GM23338 (cell line): ENCODE measurements around the gene ARF1. TPM values are rescaled to one million over a fixed set of nuclear protein-coding genes. Genes with fewer than 3 reads are reported as not detected.

Experiments used
- ATAC-seq: fragments of 200-7000 bp; cut with Tn5 transposase; 3 replicates; pipeline ENCODE4 v1.9.1; 2020
- DNase-seq: peaks from one replicate; pipeline ENCODE4 v3.0.0-alpha.2; 2015; ENCODE audit warnings: low spot score
- H2AFZ ChIP-seq: fragments of 200-600 bp; sonication (generic); 2 replicates; pipeline ENCODE4 v1.8.0; 2016; ENCODE audit warnings: antibody characterized with exemption, mild to moderate bottlenecking, moderate library complexity
- H3F3A ChIP-seq: fragments of 200-600 bp; sonication (generic); replicated peaks from 2 replicates; pipeline ENCODE4 v1.8.0; 2017; ENCODE audit warnings: antibody characterized with exemption, mixed run types, low read depth
- H3K27ac ChIP-seq: fragments of 200-600 bp; sonication (generic); 2 replicates; pipeline ENCODE4 v1.6.1; 2016; ENCODE audit warnings: low read depth
- H3K27me3 ChIP-seq: fragments of 200-600 bp; sonication (generic); 2 replicates; pipeline ENCODE4 v1.8.0; 2016; ENCODE audit warnings: mild to moderate bottlenecking, mixed run types, moderate library complexity; ENCODE audit not compliant: insufficient read depth
- H3K36me3 ChIP-seq: fragments of 200-600 bp; sonication (generic); 2 replicates; pipeline ENCODE4 v1.8.0; 2016; ENCODE audit warnings: mild to moderate bottlenecking; ENCODE audit not compliant: insufficient read depth
- H3K4me1 ChIP-seq: fragments of 200-600 bp; sonication (generic); 2 replicates; pipeline ENCODE4 v1.8.0; 2016; ENCODE audit warnings: mild to moderate bottlenecking, moderate library complexity; ENCODE audit not compliant: insufficient read depth
- H3K4me2 ChIP-seq: fragments of 200-600 bp; sonication (generic); 2 replicates; pipeline ENCODE4 v1.7.1; 2017; ENCODE audit warnings: mixed run types
- H3K4me3 ChIP-seq: fragments of 200-600 bp; sonication (generic); 2 replicates; pipeline ENCODE4 v1.6.1; 2016; ENCODE audit warnings: mixed run types
- H3K79me2 ChIP-seq: fragments of 200-600 bp; sonication (generic); replicated peaks from 2 replicates; pipeline ENCODE4 v1.8.0; 2017; ENCODE audit warnings: mild to moderate bottlenecking; ENCODE audit not compliant: insufficient read depth
- H3K9me2 ChIP-seq: fragments of 200-600 bp; sonication (generic); 2 replicates; pipeline ENCODE4 v1.8.0; 2017; ENCODE audit not compliant: insufficient read depth
- H4K20me1 ChIP-seq: fragments of 200-600 bp; sonication (generic); replicated peaks from 2 replicates; pipeline ENCODE4 v1.8.0; 2017; ENCODE audit warnings: mild to moderate bottlenecking; ENCODE audit not compliant: insufficient read depth
- H3K27ac Mint-ChIP-seq: 2 replicates; pipeline ENCODE4 v1.8.0; 2020; ENCODE audit warnings: inconsistent platforms, mild to moderate bottlenecking, moderate library complexity, mixed read lengths
- H3K27me3 Mint-ChIP-seq: 3 replicates; pipeline ENCODE4 v1.8.0; 2022; ENCODE audit warnings: low read depth, mild to moderate bottlenecking, moderate library complexity, mixed read lengths, inconsistent platforms; ENCODE audit not compliant: insufficient read depth, poor library complexity
- H3K36me3 Mint-ChIP-seq: 3 replicates; pipeline ENCODE4 v1.8.0; 2021; ENCODE audit warnings: low read depth, mild to moderate bottlenecking, inconsistent platforms, moderate library complexity, mixed read lengths
- H3K4me1 Mint-ChIP-seq: 3 replicates; pipeline ENCODE4 v1.8.0; 2020; ENCODE audit warnings: mild to moderate bottlenecking, inconsistent platforms, mixed read lengths
- H3K4me3 Mint-ChIP-seq: 3 replicates; pipeline ENCODE4 v1.8.0; 2021; ENCODE audit warnings: moderate library complexity, mild to moderate bottlenecking, inconsistent platforms, mixed read lengths
- H3K9me3 Mint-ChIP-seq: 3 replicates; pipeline ENCODE4 v1.8.0; 2020; ENCODE audit warnings: moderate library complexity, mild to moderate bottlenecking, inconsistent platforms, mixed read lengths
- CREB1 ChIP-seq: fragments of 250-450 bp; sonication (Bioruptor Pico); IDR thresholded peaks from 2 replicates; pipeline ENCODE4 v1.5.0; 2020; ENCODE audit warnings: low read depth, mild to moderate bottlenecking, moderate library complexity
- CTCF ChIP-seq, 2 experiments: fragments of 200-600 bp in 1 of 2; sonication (generic) in 1 of 2; conservative IDR thresholded peaks; 2 replicates each; pipeline versions ENCODE4 v1.5.1 to v1.6.1; 2016 to 2017; ENCODE audit warnings: antibody characterized with exemption in 2 of 2, low read depth in 2 of 2, mild to moderate bottlenecking in 2 of 2, moderate library complexity in 1 of 2
- EZH2 ChIP-seq: fragments of 200-600 bp; sonication (generic); IDR thresholded peaks from one replicate; pipeline ENCODE4 v1.8.0; 2017; ENCODE audit warnings: antibody characterized with exemption, mild to moderate bottlenecking, low read depth; ENCODE audit not compliant: unreplicated experiment
- EZH2phosphoT487 ChIP-seq: fragments of 200-600 bp; sonication (generic); IDR thresholded peaks from one replicate; pipeline ENCODE4 v1.8.1; 2018; ENCODE audit warnings: antibody characterized with exemption; ENCODE audit not compliant: unreplicated experiment
- JUNB ChIP-seq: IDR thresholded peaks from one replicate; pipeline ENCODE4 v1.6.1; 2016; ENCODE audit warnings: antibody characterized with exemption; ENCODE audit not compliant: unreplicated experiment
- NANOG ChIP-seq: IDR thresholded peaks from 2 replicates; pipeline ENCODE4 v1.6.1; 2016; ENCODE audit warnings: antibody characterized with exemption, borderline replicate concordance
- POLR2AphosphoS5 ChIP-seq: IDR thresholded peaks from 2 replicates; pipeline ENCODE4 v1.6.1; 2016; ENCODE audit warnings: antibody characterized with exemption, low read depth
- REST ChIP-seq: IDR thresholded peaks from one replicate; pipeline ENCODE4 v1.6.1; 2018; ENCODE audit warnings: antibody characterized with exemption; ENCODE audit not compliant: unreplicated experiment
- STAT1 ChIP-seq: IDR thresholded peaks from one replicate; pipeline ENCODE4 v1.6.1; 2016; ENCODE audit warnings: antibody characterized with exemption; ENCODE audit not compliant: unreplicated experiment
- ZNF114 ChIP-seq: fragments of 250-450 bp; sonication (Bioruptor Pico); IDR thresholded peaks from 2 replicates; pipeline ENCODE4 v1.5.0; 2020; ENCODE audit warnings: mild to moderate bottlenecking, moderate library complexity
- ZNF331 ChIP-seq: fragments of 250-450 bp; sonication (Bioruptor Pico); IDR thresholded peaks from 2 replicates; pipeline ENCODE4 v1.5.0; 2020; ENCODE audit warnings: low read depth, mild to moderate bottlenecking, moderate library complexity
- ZNF462 ChIP-seq: fragments of 250-450 bp; sonication (Bioruptor Pico); IDR thresholded peaks from 2 replicates; pipeline ENCODE4 v1.5.0; 2020; ENCODE audit warnings: mild to moderate bottlenecking, moderate library complexity
- polyA plus RNA-seq: library from polyadenylated mRNA; unstranded; fragments of >200 nt; fragmentation: Nextera tagmentation; extraction: Ambion mirVana; gene quantifications from 2 replicates; pipeline ENCODE4 v1.2.1, GENCODE V29; 2016
- total RNA-seq: library from RNA; depleted of rRNA; stranded (reverse); fragments of >200 nt; shearing (Covaris generic); gene quantifications from 2 replicates; pipeline ENCODE4 v1.2.3, GENCODE V29; 2014

ARF1 gene
- total and polyA plus RNA-seq, 2 experiments from 2014 or later: 210 to 306 TPM

GRCh38 chr1:228048120-228048519, 34.4 kb upstream of the ARF1 start:
- TF ChIP-seq REST: no peak
- no peak for TF ChIP-seq STAT1
- no peak for TF ChIP-seq CTCF (conservative IDR thresholded peaks at IDR 0.05; ENCODE audit: low read depth in 2 of 2)
- TF ChIP-seq POLR2AphosphoS5: no peak
- no peak for TF ChIP-seq ZNF114 (CRISPR knock-in tag)
- TF ChIP-seq EZH2phosphoT487: no peak
- TF ChIP-seq EZH2: no peak
- no peak for TF ChIP-seq CREB1 (CRISPR knock-in tag)
- no peak for TF ChIP-seq ZNF462
- no peak for TF ChIP-seq ZNF331 (CRISPR knock-in tag)
- TF ChIP-seq NANOG: no peak
- TF ChIP-seq JUNB: no peak
- Histone ChIP-seq H3K9me2 (no peaks in the 10 kb centered on the region), H3F3A (no peaks in the 10 kb centered on the region), H3K4me1 (no peaks in the 10 kb centered on the region), H3K79me2 (no peaks in the 10 kb centered on the region), H3K36me3 (no peaks in the 10 kb centered on the region), H3K4me2 (no peak overlapping the region), H3K4me3 (no peak overlapping the region), H3K27ac (no peak overlapping the region), H4K20me1 (no peaks in the 10 kb centered on the region; the same call in 1 of the 2 replicates), H2AFZ (no peak overlapping the region), H3K27me3 (peaks cover 47% of the 10 kb centered on the region)
- no peak for ATAC-seq
- no peaks in the 10 kb centered on the region for H3K36me3 Mint-ChIP-seq
- H3K27me3 Mint-ChIP-seq: peaks cover 41% of the 10 kb centered on the region
- no peak overlapping the region for H3K27ac Mint-ChIP-seq
- no peaks in the 10 kb centered on the region for H3K9me3 Mint-ChIP-seq
- H3K4me3 Mint-ChIP-seq: no peak overlapping the region
- DNase-seq: no peak
- H3K4me1 Mint-ChIP-seq: peaks cover 4% of the 10 kb centered on the region; the same call in 1 of the 3 replicates
